Ishikawa (cell line): Measurements from ENCODE around the gene CMSS1.

ENCODE experiments used
- CEBPB ChIP-seq: IDR thresholded peaks from 2 replicates; pipeline ENCODE4 v1.6.1; 2012
- CREB1 ChIP-seq: IDR thresholded peaks from 2 replicates; pipeline ENCODE4 v1.6.1; 2012; ENCODE audit warnings: low read depth
- EGR1 ChIP-seq: IDR thresholded peaks from 2 replicates; pipeline ENCODE4 v1.6.1; 2012
- EP300 ChIP-seq: IDR thresholded peaks from 2 replicates; pipeline ENCODE4 v1.6.1; 2012; ENCODE audit warnings: borderline replicate concordance
- FOXM1 ChIP-seq: IDR thresholded peaks from 2 replicates; pipeline ENCODE4 v1.6.1; 2012; ENCODE audit warnings: low read depth, borderline replicate concordance
- RAD21 ChIP-seq: IDR thresholded peaks from 2 replicates; pipeline ENCODE4 v1.6.1; 2012; ENCODE audit warnings: low read depth
- TF ChIP-seq, protein P1 (sequence below): IDR thresholded peaks from 2 replicates; pipeline ENCODE4 v1.6.1; 2012

DNA sequence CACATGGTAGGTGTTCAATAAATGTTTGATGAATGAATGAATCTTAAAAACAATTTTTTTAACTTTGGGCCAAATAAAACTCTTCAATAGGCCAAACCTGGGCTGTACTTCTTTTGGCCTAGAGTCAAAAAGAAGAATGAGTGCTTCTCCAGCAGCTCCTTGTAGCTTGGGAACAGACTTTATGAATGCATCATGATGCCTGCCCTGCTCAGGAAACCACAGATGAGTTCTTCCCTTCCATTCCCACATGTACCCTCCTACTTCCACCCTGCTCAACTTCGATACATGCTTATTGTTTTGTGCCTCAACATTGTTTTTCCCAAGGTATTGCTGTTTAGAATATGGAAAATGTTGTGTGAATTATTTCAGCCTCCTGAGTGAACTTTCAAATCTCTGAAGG is 209.7 kb downstream of the CMSS1 start:
- TF ChIP-seq CEBPB (no peak), RAD21 (no peak), EP300 (no peak), CREB1 (no peak), EGR1 (no peak), FOXM1 (no peak)
- TF ChIP-seq, protein P1, sequence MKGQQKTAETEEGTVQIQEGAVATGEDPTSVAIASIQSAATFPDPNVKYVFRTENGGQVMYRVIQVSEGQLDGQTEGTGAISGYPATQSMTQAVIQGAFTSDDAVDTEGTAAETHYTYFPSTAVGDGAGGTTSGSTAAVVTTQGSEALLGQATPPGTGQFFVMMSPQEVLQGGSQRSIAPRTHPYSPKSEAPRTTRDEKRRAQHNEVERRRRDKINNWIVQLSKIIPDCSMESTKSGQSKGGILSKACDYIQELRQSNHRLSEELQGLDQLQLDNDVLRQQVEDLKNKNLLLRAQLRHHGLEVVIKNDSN = no peak
